Thymus (tissue), 11 donors: ENCODE measurements around the gene PIH1D1. TPM values are rescaled to one million over a fixed set of nuclear protein-coding genes. Genes with fewer than 3 reads are reported as not detected.
"Not testable (repeated sequence)": the region's sequence is repeated elsewhere in the genome, so short reads cannot be mapped to it uniquely, and the experiment has no call there.

Experiments
- DNase-seq, 9 donors: peaks; one replicate each; pipeline ENCODE4 v3.0.0-alpha.2; 2013; ENCODE audit warnings: low spot score in 9 of 9, low read depth in 6 of 9, missing footprints in 1 of 9
- H3K27ac ChIP-seq, 2 donors: one replicate each; pipeline ENCODE4 v1.5.1; 2013; ENCODE audit warnings: control low read depth in 1 of 2, low read depth in 1 of 2, low read length in 1 of 2, mild to moderate bottlenecking in 1 of 2, moderate library complexity in 1 of 2
- H3K27me3 ChIP-seq, 2 donors: one replicate each; pipeline ENCODE4 v1.5.1; 2013; ENCODE audit warnings: low read length in 1 of 2; ENCODE audit not compliant: control insufficient read depth in 2 of 2, insufficient read depth in 1 of 2
- H3K36me3 ChIP-seq, 2 donors: one replicate each; pipeline ENCODE4 v1.5.1; 2013; ENCODE audit warnings: low read length in 1 of 2, mild to moderate bottlenecking in 1 of 2, moderate library complexity in 1 of 2; ENCODE audit not compliant: control insufficient read depth in 2 of 2, insufficient read depth in 2 of 2
- H3K4me1 ChIP-seq, 2 donors: one replicate each; pipeline ENCODE4 v1.5.1; 2013; ENCODE audit warnings: low read length in 2 of 2; ENCODE audit not compliant: control insufficient read depth in 2 of 2, insufficient read depth in 2 of 2
- H3K4me3 ChIP-seq, 2 donors: one replicate each; pipeline ENCODE4 v1.5.1; 2013; ENCODE audit warnings: low read length in 2 of 2, control low read depth in 1 of 2, mild to moderate bottlenecking in 1 of 2
- H3K9me3 ChIP-seq, 2 donors: one replicate each; pipeline ENCODE4 v1.5.1; 2013; ENCODE audit warnings: low read length in 1 of 2, mild to moderate bottlenecking in 1 of 2; ENCODE audit not compliant: control insufficient read depth in 2 of 2, insufficient read depth in 1 of 2
- WGBS: extraction: QIAGEN DNeasy Blood & Tissue Kit; methylation state at CpG from one replicate; pipeline ENCODE4 v1.1.7; 2013; 5-methylcytosine and 5-hydroxymethylcytosine counted together
- polyA plus RNA-seq: library from polyadenylated mRNA; stranded (reverse); fragments of 200-250 nt; gene quantifications from one replicate; pipeline ENCODE4 v1.2.3, GENCODE V29; 2013
- total RNA-seq: library from RNA; stranded (reverse); fragments of 120-200 nt; gene quantifications from one replicate; pipeline ENCODE4 v1.2.4, GENCODE V29; 2013
- donor health status: healthy.

The PIH1D1 gene
- total and polyA plus RNA-seq, 2 donors = 99.1 to 130 TPM

- Histone ChIP-seq H3K36me3 (peaks cover 2 to 5% of the 10 kb centered on the region in 2 donors), H3K27ac (peak overlapping the region; percentile 95 to 99), H3K4me1 (peaks cover 31 to 67% of the 10 kb centered on the region in 2 donors), H3K27me3 (no peaks in the 10 kb centered on the region), H3K9me3 (peaks cover 0 to 10% of the 10 kb centered on the region in 2 donors), H3K4me3 (peak overlapping the region; percentile 76 to 88)
- DNase-seq = no peak
- WGBS = 9% methylated on average over 11 of the region's 11 CpGs
These were observed 22.9 kb upstream of the PIH1D1 start for GRCh38 chr19:49474542-49474924.

- H3K27me3 ChIP-seq = no peaks in the 10 kb centered on the region
- H3K36me3 ChIP-seq = peaks cover 3 to 6% of the 10 kb centered on the region in 2 donors
- peak within 1 kb of the TSS; percentile 95 to 99 for H3K27ac ChIP-seq
- DNase-seq = peak; percentile 90 to 98 (median 93)
- H3K4me1 ChIP-seq = peaks cover 31 to 72% of the 10 kb centered on the region in 2 donors
- WGBS = under 1% methylated on average over 33 of the region's 33 CpGs
- H3K9me3 ChIP-seq = peaks cover 0 to 10% of the 10 kb centered on the region in 2 donors
- peak within 1 kb of the TSS; percentile 76 to 88 for H3K4me3 ChIP-seq
These were observed 22.4 kb upstream of the PIH1D1 start, which contains the start of gene FLT3LG for GRCh38 chr19:49473868-49474541. Gene FLT3LG, plus strand, starts transcription at chr19:49474215. Its CDS starts 425 bp downstream, at chr19:49474640.

DNA sequence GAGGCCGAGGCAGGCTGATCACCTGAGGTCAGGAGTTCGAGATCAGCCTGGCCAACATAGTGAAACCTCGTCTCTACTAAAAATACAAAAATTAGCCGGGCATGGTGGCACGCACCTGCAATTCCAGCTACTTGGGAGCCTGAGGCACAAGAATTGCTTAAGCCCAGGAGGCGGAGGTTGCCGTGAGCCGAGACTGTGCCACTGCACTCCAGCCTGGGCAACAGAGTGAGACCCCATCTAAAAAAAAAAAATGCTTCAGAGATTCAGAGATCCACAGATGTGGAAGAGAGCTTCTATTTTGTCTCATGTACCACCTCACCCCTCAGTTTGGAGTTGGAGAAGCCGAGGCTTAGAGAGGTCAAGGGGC, 21.9 kb upstream of the PIH1D1 start:
- H3K36me3 ChIP-seq, H3K9me3 ChIP-seq, DNase-seq, H3K27me3 ChIP-seq: not testable (repeated sequence)
- Histone ChIP-seq H3K27ac (peak overlapping the region; percentile 95 to 99), H3K4me3 (peak overlapping the region; percentile 76 to 88), H3K4me1 (peaks cover 27 to 72% of the 10 kb centered on the region in 2 donors)
- WGBS = 86% methylated on average over 9 of the region's 9 CpGs

GRCh38 chr19:49472936-49473335, 21.3 kb upstream of the PIH1D1 start:
- Histone ChIP-seq H3K36me3 (peaks cover 4 to 9% of the 10 kb centered on the region in 2 donors), H3K4me1 (peaks cover 27 to 76% of the 10 kb centered on the region in 2 donors), H3K27ac (peak overlapping the region; percentile 10 to 95), H3K27me3 (no peaks in the 10 kb centered on the region), H3K4me3 (no peak overlapping the region), H3K9me3 (peaks cover 0 to 10% of the 10 kb centered on the region in 2 donors)
- DNase-seq = no peak
- 79% methylated on average over 9 of the region's 9 CpGs for WGBS

DNA sequence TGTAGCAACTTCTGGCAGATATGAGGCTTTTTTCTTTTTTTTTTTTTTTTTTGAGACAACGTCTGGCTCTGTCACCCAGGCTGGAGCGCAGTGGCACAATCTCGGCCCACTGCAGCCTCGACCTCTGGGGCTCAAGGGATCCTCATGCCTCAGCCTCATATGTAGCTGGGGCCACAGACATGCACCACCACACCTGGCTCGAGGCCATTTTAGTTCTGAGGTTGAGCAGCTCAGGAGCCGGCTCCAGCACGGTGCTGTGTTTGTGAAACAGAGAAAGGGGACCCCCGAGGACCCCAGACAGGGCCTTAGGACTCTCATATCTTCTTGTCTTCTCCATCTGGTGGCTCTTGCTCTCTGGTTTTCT, 19.0 kb upstream of the PIH1D1 start:
- Histone ChIP-seq H3K4me3 (no peak overlapping the region), H3K27me3 (no peaks in the 10 kb centered on the region), H3K9me3 (peaks cover 0 to 10% of the 10 kb centered on the region in 2 donors), H3K27ac (peak overlapping the region; percentile 31 to 91), H3K36me3 (peaks cover 10 to 22% of the 10 kb centered on the region in 2 donors), H3K4me1 (peaks cover 27 to 64% of the 10 kb centered on the region in 2 donors)
- WGBS = 59% methylated on average over 8 of the region's 8 CpGs
- no peak for DNase-seq

- peak in 7 of 9 donors; percentile 39 to 87 (median 60) for DNase-seq
- Histone ChIP-seq H3K27me3 (no peaks in the 10 kb centered on the region), H3K9me3 (peaks cover 0 to 10% of the 10 kb centered on the region in 2 donors), H3K36me3 (peaks cover 15 to 26% of the 10 kb centered on the region in 2 donors), H3K4me3 (peak overlapping the region; percentile 10 to 16), H3K27ac (peak overlapping the region; percentile 19 to 91), H3K4me1 (peaks cover 24 to 58% of the 10 kb centered on the region in 2 donors)
- 28% methylated on average over 25 of the region's 25 CpGs for WGBS
These were observed 18.4 kb upstream of the PIH1D1 start for GRCh38 chr19:49469828-49470614.

- DNase-seq = peak in 5 of 9 donors; percentile 41 to 83 (median 56)
- Histone ChIP-seq H3K9me3 (peaks cover 0 to 6% of the 10 kb centered on the region in 2 donors), H3K4me1 (peaks cover 24 to 51% of the 10 kb centered on the region in 2 donors), H3K27me3 (no peaks in the 10 kb centered on the region), H3K36me3 (peaks cover 23 to 37% of the 10 kb centered on the region in 2 donors), H3K27ac (peak overlapping the region; percentile 76 to 77), H3K4me3 (no peak overlapping the region)
- 62% methylated on average over 15 of the region's 15 CpGs for WGBS
These were observed 17.3 kb upstream of the PIH1D1 start for GRCh38 chr19:49468746-49469447.

GRCh38 chr19:49468199-49468598, 16.6 kb upstream of the PIH1D1 start:
- no peak for DNase-seq
- peak overlapping the region; percentile 76 to 77 for H3K27ac ChIP-seq
- H3K9me3 ChIP-seq = peaks cover 0 to 3% of the 10 kb centered on the region in 2 donors
- WGBS = 93% methylated on average over 19 of the region's 19 CpGs
- peaks cover 20 to 44% of the 10 kb centered on the region in 2 donors for H3K4me1 ChIP-seq
- H3K4me3 ChIP-seq = no peak overlapping the region
- H3K36me3 ChIP-seq = peaks cover 26 to 41% of the 10 kb centered on the region in 2 donors
- H3K27me3 ChIP-seq = no peaks in the 10 kb centered on the region
